ENCODE data around the gene MDGA2.

- TF ChIP-seq POLR2AphosphoS5 (IDR thresholded peaks at IDR 0.05) = no peak
- no peak for TF ChIP-seq CTCF (IDR thresholded peaks at IDR 0.05)
- TF ChIP-seq EP300 (IDR thresholded peaks at IDR 0.05) = no peak
- no peak for TF ChIP-seq POLR2A (IDR thresholded peaks at IDR 0.05)
Observed at GRCh38 chr14:47389535-47389934, 285.9 kb downstream of the MDGA2 start.

All from upper lobe of left lung (tissue), 4 donors.